IgD-negative memory B cell (primary cell): ENCODE results near the gene NTN1. TPM values are rescaled to one million over a fixed set of nuclear protein-coding genes. Genes with fewer than 3 reads are reported as not detected.

Source experiments
- H3K27ac Mint-ChIP-seq, 3 donors: one replicate each; pipeline ENCODE4 v1.8.0; 2020 to 2022; ENCODE audit warnings: mild to moderate bottlenecking in 3 of 3, mixed read lengths in 3 of 3, moderate library complexity in 1 of 3
- H3K27me3 Mint-ChIP-seq: one replicate; pipeline ENCODE4 v1.8.0; 2021; ENCODE audit warnings: mixed read lengths
- H3K36me3 Mint-ChIP-seq: one replicate; pipeline ENCODE4 v1.8.0; 2020; ENCODE audit warnings: mild to moderate bottlenecking, mixed read lengths
- H3K4me1 Mint-ChIP-seq, 3 donors: one replicate each; pipeline ENCODE4 v1.8.0; 2020 to 2022; ENCODE audit warnings: mixed read lengths in 3 of 3, mild to moderate bottlenecking in 1 of 3
- H3K4me3 Mint-ChIP-seq, 4 donors: one replicate each; pipeline ENCODE4 v1.8.0; 2020 to 2022; ENCODE audit warnings: mild to moderate bottlenecking in 4 of 4, mixed read lengths in 4 of 4, moderate library complexity in 3 of 4
- H3K9me3 Mint-ChIP-seq, 3 donors: one replicate each; pipeline ENCODE4 v1.8.0; 2020 to 2021; ENCODE audit warnings: mixed read lengths in 3 of 3, mild to moderate bottlenecking in 1 of 3
- polyA plus RNA-seq: library from polyadenylated mRNA; unstranded; fragments of 300-500 nt; fragmentation: Illumina TruSeq; gene quantifications from one replicate; pipeline ENCODE4 v1.2.3, GENCODE V29; 2021

NTN1 gene
- polyA plus RNA-seq, 1 donor from 2014 or later = not detected

DNA sequence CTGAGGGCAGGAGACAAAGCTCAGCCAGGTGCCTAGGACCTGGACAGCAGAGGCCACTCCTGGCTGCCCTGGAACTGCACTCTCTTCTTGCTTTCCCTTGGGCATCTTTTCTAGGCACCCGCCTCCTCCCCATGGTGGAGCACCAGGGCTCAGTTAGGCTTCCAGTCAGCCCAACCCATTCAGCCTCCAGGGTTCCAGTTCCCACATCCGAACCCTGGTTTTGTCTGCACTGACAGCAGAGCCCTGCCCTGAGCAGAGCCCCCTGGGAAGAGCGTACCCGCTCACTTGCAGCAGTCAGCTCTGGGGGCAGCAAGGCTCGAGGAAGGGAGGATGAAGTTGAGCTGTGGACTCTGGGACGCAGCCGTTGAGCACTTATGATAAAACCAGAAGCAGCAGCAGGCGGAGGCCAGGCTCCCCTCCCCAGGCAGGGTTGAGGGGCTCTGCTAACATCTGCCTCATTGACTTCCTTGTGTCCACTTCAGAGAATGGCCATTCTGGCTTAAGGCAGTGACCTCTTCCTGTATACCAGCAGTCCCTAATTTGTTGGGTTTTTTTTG is 213.2 kb downstream of the NTN1 start:
- Mint-ChIP-seq H3K9me3 (no peaks in the 10 kb centered on the region), H3K27me3 (peaks cover 8% of the 10 kb centered on the region), H3K4me3 (no peak overlapping the region), H3K4me1 (peaks cover 0 to 4% (median 2%) of the 10 kb centered on the region in 3 donors), H3K27ac (no peak overlapping the region), H3K36me3 (no peaks in the 10 kb centered on the region)

DNA sequence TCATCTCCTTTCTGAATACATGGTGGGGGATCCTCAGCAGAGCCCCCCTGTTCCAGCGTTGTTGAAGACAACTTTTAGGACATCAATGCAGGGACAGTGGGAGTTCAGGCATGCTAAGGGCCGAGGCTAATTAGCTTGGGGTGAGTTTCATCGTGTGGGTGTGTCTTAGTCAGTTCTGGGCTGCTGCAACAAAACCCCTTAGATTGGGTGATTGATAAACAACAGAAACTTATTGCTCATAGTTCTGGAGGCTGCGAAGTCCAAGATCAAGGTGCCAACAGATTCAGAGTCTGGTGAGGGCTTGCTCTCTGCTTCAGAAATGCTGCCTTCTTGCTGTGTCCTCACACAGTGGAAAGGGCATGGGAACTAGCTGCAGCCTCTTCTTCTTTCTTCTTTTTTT is 214.0 kb downstream of the NTN1 start:
- Mint-ChIP-seq H3K27ac (no peak overlapping the region), H3K4me3 (no peak overlapping the region), H3K36me3 (no peaks in the 10 kb centered on the region), H3K9me3 (no peaks in the 10 kb centered on the region), H3K4me1 (peaks cover under 1 to 4% (median 2%) of the 10 kb centered on the region in 3 donors), H3K27me3 (peaks cover 5% of the 10 kb centered on the region)

DNA sequence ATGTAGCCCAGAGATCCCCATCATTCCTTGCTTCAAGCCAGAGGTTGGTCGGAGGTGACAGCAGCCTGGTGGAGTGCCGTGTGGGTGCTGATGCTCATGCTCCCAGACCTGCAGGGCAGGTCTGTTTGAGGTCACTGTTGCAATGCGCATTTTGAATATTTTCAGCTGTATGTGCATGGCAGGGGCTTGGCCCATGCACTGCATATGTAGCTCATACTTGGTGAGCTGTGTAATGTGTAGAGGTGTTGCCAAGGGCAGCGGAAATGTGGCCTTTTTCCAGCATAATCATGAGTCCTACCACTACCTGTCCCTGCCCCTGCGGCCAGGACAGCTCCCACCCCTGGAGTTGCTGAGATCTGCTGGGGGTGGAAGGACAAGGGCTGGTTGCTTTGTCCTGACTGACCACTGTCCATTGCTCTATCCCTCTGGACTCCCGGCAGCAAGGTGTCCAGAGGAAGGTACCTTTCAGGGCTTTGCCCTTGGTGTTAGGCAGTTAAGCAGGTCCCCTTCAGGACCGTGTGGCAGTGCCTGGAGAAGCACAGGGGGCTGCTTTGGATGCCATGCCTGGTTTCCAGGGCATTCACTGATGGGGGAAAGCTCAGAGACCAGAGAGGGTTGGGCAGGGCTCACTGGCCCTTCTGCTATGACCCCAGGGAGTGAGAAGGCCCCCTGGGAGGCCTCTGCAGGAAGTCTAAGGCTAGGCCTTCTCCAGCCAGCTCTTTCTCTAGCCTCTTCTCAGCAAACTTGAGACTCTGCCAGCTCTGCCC is 215.2 kb downstream of the NTN1 start:
- H3K36me3 Mint-ChIP-seq = no peaks in the 10 kb centered on the region
- H3K4me3 Mint-ChIP-seq = peak overlapping the region in 1 of 4 donors; percentile 7
- H3K9me3 Mint-ChIP-seq = no peaks in the 10 kb centered on the region
- peaks cover 1 to 5% (median 4%) of the 10 kb centered on the region in 3 donors for H3K4me1 Mint-ChIP-seq
- H3K27ac Mint-ChIP-seq = no peak overlapping the region
- H3K27me3 Mint-ChIP-seq = peaks cover 5% of the 10 kb centered on the region

DNA sequence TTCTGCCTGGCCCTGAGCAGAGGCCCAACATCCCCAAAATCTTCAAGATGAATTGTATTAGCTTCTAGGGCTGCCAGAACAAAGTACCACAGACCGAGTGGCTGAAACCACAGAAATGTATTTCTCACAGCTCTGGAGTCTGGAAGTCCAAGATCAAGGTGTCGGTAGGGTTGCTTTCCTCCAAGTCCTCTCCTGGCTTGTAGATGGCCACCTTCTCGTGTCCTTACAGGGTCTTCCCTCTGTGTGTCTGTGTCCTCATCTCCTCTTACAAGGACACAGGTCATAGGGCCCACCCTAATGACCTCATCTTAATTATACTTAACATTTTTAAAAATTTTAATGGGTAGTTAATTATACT is 215.7 kb downstream of the NTN1 start:
- Mint-ChIP-seq H3K27me3 (peaks cover 5% of the 10 kb centered on the region), H3K9me3 (no peaks in the 10 kb centered on the region), H3K36me3 (no peaks in the 10 kb centered on the region), H3K4me1 (peaks cover 1 to 6% (median 4%) of the 10 kb centered on the region in 3 donors), H3K4me3 (no peak overlapping the region), H3K27ac (no peak overlapping the region)

DNA sequence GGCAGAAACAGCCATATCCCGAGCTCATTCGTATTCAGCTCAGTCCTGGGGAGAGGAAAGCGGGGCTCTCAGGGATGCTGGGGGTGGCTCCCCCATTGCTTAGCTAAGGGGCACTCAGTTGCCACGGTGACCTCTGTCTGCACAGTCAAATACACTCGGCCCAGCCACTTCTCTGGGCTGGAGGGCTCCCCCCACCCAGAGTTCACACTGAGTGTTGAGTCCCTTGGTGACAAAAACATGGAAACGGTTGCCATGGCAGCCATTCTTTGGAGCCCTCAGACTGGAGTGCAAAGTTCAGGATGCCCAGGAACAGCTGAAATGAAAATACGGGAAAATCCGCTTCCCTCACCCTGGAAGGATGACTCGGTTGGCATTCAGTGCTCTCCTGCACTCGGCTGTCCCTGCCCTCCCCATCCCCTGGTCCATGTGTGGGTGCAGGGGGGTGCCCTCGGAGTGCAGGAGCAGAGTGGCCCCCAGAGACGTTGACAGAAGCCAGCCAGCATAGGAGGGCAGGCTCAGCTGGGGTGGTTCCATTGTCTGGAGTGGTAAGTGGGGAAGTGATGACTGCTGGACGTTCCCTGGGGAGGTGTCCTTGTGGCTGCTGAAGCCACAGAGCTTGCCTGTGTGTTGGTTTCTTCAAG is 216.5 kb downstream of the NTN1 start:
- Mint-ChIP-seq H3K9me3 (no peaks in the 10 kb centered on the region), H3K27ac (peak overlapping the region in 1 of 3 donors; percentile 84), H3K36me3 (no peaks in the 10 kb centered on the region), H3K4me3 (peak overlapping the region in 2 of 4 donors; percentile 43 to 83), H3K27me3 (peaks cover 5% of the 10 kb centered on the region), H3K4me1 (peaks cover 1 to 6% (median 4%) of the 10 kb centered on the region in 3 donors)

DNA sequence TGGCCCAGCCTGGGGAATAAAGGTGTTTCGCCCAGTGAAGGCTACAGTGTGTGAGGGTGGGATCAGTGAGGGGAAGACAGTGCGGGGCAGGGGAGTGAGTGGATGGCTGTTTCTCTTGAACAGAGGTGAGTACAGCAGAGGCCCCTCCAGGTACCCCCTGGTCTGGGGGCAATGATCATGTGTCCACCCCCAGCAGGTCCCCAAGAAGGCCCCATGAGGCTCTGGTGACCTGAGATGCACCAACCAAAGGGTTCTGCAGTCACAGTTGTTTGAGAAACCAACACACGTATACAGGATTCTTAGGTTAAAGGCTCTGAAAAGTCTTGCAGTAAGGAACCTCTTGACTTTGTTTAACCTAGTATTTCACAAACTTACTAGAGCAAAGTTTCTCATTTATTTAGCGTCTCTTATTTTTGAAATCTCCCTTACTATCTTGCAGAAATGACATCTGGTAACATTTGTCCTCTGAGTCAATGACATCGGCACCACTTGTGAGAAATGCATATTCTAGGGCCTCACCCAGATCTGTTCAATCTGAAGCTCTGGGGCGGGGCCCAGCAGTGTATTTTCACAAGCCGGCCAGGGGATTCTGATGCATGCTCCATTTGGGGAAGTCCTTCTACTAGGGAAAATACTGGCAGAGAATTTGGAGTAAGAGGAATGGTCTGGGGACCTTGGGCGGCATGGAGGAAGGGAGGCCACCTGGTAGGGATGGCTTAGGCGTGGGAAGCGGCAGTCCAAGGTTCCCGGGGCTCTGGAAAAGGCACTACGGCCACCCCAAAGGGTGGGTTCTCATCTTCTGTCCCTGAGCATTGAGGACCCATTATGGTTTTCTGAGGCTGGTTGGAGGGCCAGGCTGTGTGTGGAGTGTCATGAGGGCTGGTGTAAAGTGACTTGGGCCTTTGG is 217.3 kb downstream of the NTN1 start:
- H3K27me3 Mint-ChIP-seq = peaks cover 5% of the 10 kb centered on the region
- H3K27ac Mint-ChIP-seq = peak overlapping the region in 2 of 3 donors; percentile 65 to 84
- peak overlapping the region; percentile 9 to 93 (median 82) for H3K4me3 Mint-ChIP-seq
- H3K36me3 Mint-ChIP-seq = no peaks in the 10 kb centered on the region
- no peaks in the 10 kb centered on the region for H3K9me3 Mint-ChIP-seq
- peaks cover 1 to 6% (median 4%) of the 10 kb centered on the region in 3 donors for H3K4me1 Mint-ChIP-seq

DNA sequence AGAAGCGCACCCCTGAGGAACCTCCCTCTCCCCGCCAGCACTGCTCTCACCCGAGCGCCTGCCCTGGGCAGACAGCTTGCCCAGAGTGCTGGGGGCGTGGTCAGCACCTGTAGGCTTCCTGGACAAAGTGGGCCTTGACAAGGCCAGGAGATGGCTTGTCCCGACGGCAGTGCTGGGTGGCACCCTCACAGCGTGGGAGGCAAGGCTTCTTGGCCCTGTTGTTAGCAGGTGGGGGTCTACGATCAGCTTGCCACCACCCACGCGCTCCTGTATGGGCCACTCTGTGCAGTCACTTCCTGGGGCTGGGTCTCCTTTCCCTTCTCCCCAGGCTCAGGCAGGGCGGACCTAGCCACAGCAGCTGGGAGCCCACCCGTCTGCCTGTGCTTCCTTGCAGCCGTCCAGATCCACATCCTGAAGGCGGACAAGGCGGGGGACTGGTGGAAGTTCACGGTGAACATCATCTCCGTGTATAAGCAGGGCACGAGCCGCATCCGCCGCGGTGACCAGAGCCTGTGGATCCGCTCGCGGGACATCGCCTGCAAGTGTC is 218.0 kb downstream of the NTN1 start:
- Mint-ChIP-seq H3K36me3 (no peaks in the 10 kb centered on the region), H3K4me3 (peak overlapping the region; percentile 76 to 93 (median 88))

DNA sequence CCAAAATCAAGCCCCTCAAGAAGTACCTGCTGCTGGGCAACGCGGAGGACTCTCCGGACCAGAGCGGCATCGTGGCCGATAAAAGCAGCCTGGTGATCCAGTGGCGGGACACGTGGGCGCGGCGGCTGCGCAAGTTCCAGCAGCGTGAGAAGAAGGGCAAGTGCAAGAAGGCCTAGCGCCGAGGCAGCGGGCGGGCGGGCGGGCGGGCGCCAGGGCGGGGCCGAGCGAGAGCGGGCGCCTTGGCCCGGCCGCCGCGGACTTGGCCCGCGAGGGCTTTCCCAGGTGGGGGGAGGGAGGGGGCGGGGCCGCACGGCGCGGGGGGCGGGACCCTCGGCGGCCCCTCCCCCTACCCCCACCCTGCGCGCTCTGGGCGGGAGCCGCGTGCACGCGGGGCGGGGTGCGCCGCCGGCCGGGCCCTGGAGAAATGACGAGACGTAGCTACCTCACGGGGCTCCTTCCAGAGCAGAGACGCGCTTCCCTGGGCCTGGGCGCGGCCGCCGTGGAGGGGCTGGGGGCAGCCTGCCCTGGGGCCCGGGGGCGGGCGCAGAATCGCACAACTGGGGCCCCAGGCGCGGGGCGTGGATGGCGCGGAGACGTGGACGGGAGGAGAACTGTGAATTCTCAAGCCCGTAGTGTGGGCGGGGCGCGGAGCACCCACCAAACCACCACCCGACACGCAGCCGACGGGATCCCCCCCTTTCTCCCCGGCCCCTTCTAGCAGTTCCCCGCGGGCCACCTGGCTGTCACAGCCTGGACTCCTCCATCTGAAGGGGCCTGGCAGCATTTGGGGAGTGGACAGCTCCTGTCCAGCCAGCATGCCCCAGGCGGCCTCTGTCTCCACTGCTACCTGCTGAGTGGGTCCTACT is 218.7 kb downstream of the NTN1 start:
- Mint-ChIP-seq H3K4me1 (peaks cover 1 to 6% (median 4%) of the 10 kb centered on the region in 3 donors), H3K9me3 (no peaks in the 10 kb centered on the region), H3K27ac (peak overlapping the region in 2 of 3 donors; percentile 32 to 47), H3K4me3 (peak overlapping the region; percentile 76 to 93 (median 88)), H3K27me3 (peaks cover 4% of the 10 kb centered on the region), H3K36me3 (no peaks in the 10 kb centered on the region)

More for the DNA sequence above, 218.0 kb downstream of the NTN1 start:
- H3K27ac Mint-ChIP-seq = peak overlapping the region in 1 of 3 donors; percentile 65
- H3K9me3 Mint-ChIP-seq = no peaks in the 10 kb centered on the region
- H3K27me3 Mint-ChIP-seq = peaks cover 4% of the 10 kb centered on the region
- H3K4me1 Mint-ChIP-seq = peaks cover 1 to 6% (median 4%) of the 10 kb centered on the region in 3 donors

DNA sequence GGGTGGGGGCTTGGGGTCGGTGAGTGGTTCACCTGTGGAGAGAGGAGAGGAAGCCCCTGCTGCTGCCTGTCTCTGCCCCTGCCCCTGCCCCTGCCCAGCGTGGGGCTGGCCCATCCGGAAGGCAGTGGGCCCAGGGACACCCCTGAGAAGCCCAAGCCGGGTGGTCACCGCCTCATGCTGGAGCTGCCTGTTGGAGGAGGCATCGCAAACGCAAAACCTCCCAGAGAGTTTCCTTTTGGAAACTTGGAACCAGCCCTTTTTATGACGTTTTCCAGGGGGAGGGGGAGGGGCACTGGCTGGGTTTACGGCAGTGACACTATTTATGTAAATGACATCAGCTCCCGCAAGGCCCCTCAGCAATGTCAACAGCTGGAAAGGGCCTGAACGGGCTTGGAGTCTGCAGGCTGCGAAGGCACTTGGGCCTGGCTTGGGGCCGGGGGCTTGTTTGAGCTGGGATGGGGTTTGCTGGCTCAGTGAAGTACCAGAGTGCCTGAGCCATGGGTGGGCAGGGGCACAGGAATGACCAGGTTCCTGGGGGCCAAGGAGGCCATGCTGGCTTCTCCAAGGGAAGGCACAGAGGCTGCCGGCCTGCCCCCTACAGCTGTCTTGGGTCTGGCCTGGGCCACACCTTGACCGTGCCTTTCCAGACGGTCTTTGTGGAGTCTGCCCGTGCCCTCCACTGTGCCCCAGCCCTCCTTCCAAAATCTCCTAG is 219.5 kb downstream of the NTN1 start:
- no peaks in the 10 kb centered on the region for H3K27me3 Mint-ChIP-seq
- H3K4me1 Mint-ChIP-seq = peaks cover 1 to 6% (median 4%) of the 10 kb centered on the region in 3 donors
- peak overlapping the region in 2 of 3 donors; percentile 32 to 47 for H3K27ac Mint-ChIP-seq
- peaks cover under 1% of the 10 kb centered on the region for H3K36me3 Mint-ChIP-seq
- no peaks in the 10 kb centered on the region for H3K9me3 Mint-ChIP-seq
- peak overlapping the region; percentile 57 to 63 (median 62) for H3K4me3 Mint-ChIP-seq

DNA sequence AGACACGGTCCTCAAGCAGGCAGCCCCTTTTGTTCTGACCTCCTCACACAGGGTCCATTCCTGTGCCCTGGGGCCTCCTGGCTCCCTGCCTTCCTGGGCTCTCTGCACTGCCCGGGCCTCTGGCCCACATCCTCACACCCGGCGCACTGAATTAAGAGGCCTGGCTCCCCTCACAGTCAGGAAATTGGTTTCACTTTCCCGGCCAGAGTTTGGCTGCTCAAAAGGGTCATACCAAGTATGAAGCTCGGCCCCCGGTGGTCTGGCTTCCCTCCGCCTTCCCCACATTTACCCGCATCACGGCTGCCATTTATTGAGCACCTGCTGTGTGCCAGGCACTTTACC is 220.0 kb downstream of the NTN1 start:
- Mint-ChIP-seq H3K4me3 (peak overlapping the region; percentile 17 to 79 (median 64)), H3K27ac (peak overlapping the region; percentile 8 to 47 (median 25)), H3K4me1 (peaks cover 1 to 6% (median 4%) of the 10 kb centered on the region in 3 donors)

DNA sequence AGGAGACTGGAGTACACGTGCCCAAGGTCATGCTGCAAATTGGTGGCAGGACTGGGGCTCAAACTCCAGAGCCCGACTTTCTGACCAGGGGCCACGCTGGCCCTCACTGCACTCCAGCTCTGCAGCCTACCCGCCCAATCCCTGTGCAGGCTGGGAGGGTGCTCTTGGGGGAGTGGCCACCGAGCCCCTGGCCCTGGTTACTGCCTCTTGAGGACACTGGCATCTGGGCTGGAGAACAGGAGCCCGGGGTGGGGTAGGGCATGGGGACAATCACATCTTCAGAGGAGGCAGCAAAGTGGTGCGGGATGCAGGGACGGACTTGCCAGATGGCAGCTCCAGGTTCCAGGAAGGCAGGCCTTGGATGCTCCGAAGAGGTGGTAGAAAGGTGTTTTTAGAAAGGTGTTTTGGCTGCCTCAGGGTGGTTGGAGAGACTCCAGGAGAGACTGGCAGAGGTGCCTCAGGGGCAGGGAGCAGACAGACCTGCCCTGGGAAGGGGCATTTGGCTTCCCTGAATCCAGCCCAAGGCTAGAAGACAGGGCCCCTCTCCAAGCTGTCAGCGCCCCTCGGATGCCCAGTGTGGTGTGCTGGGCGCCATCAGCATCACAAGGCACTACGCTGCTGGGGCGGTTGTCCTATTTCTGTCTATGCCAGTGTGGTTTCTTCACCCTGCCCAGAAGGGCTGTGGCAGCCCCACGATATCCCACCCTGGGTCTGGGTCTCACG is 220.6 kb downstream of the NTN1 start:
- peaks cover 2% of the 10 kb centered on the region for H3K36me3 Mint-ChIP-seq

More for the DNA sequence above, 220.0 kb downstream of the NTN1 start:
- Mint-ChIP-seq H3K9me3 (no peaks in the 10 kb centered on the region), H3K36me3 (peaks cover 2% of the 10 kb centered on the region), H3K27me3 (no peaks in the 10 kb centered on the region)

DNA sequence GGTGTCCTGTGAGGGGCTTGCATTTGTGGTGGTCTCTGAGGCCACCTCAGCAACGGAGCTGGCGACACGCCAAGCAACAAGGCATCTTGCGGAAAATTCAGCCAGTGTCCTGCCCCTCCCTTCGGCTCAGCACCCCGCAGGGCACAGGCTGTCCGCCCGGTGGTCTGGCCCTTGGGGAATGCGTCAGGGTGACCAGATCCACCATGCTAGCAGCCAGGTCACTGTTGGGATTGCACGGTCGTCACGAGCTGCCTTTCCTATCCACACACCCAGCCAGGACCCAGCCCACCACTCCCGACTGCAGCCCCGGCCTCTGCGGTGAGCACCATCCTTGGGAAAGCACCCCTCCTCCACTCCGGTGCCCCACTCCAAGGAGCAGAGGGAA is 221.2 kb downstream of the NTN1 start:
- Mint-ChIP-seq H3K4me1 (peaks cover 1 to 6% (median 4%) of the 10 kb centered on the region in 3 donors), H3K27me3 (no peaks in the 10 kb centered on the region), H3K9me3 (no peaks in the 10 kb centered on the region), H3K27ac (peak overlapping the region in 2 of 3 donors; percentile 27 to 39), H3K36me3 (peaks cover 2% of the 10 kb centered on the region), H3K4me3 (peak overlapping the region in 2 of 4 donors; percentile 20 to 72)

More for the DNA sequence above, 220.6 kb downstream of the NTN1 start:
- H3K4me1 Mint-ChIP-seq = peaks cover 1 to 6% (median 4%) of the 10 kb centered on the region in 3 donors
- H3K27me3 Mint-ChIP-seq = no peaks in the 10 kb centered on the region
- peak overlapping the region; percentile 38 to 79 (median 64) for H3K4me3 Mint-ChIP-seq
- no peaks in the 10 kb centered on the region for H3K9me3 Mint-ChIP-seq
- H3K27ac Mint-ChIP-seq = peak overlapping the region in 1 of 3 donors; percentile 39
